AG04449 (cell line): ENCODE data around the gene HSPA2.
"Not testable (repeated sequence)": the region's sequence is repeated elsewhere in the genome, so short reads cannot be mapped to it uniquely, and the experiment has no call there.

Experiments
- CTCF ChIA-PET: fragments of 350-600 bp; formaldehyde crosslinking; extraction: SDS; loops from one replicate; lab custom pipeline; 2021; ENCODE audit warnings: antibody characterized with exemption; lab: Yijun Ruan, JAX
- POLR2A ChIA-PET: fragments of 400-600, 350-600 bp; formaldehyde crosslinking; extraction: SDS; loops from one replicate; lab custom pipeline; 2020; ENCODE audit warnings: antibody characterized with exemption, inconsistent platforms; lab: Yijun Ruan, JAX
- DNase-seq: peaks from one replicate; pipeline ENCODE4 v3.0.0-alpha.2; 2010; ENCODE audit warnings: low read depth, low spot score
- H3K4me3 ChIP-seq: 2 replicates; pipeline ENCODE4 v1.5.1; 2011; ENCODE audit warnings: low read depth, mild to moderate bottlenecking, control low read depth, low read length
- TF ChIP-seq, protein P1 (sequence below): IDR thresholded peaks from one replicate; pipeline ENCODE4 v1.5.1; 2011; ENCODE audit warnings: mild to moderate bottlenecking, moderate library complexity, low read length, control low read depth, inconsistent platforms; ENCODE audit not compliant: insufficient read depth; ENCODE audit errors: missing control alignments

Gene HSPA2

DNA sequence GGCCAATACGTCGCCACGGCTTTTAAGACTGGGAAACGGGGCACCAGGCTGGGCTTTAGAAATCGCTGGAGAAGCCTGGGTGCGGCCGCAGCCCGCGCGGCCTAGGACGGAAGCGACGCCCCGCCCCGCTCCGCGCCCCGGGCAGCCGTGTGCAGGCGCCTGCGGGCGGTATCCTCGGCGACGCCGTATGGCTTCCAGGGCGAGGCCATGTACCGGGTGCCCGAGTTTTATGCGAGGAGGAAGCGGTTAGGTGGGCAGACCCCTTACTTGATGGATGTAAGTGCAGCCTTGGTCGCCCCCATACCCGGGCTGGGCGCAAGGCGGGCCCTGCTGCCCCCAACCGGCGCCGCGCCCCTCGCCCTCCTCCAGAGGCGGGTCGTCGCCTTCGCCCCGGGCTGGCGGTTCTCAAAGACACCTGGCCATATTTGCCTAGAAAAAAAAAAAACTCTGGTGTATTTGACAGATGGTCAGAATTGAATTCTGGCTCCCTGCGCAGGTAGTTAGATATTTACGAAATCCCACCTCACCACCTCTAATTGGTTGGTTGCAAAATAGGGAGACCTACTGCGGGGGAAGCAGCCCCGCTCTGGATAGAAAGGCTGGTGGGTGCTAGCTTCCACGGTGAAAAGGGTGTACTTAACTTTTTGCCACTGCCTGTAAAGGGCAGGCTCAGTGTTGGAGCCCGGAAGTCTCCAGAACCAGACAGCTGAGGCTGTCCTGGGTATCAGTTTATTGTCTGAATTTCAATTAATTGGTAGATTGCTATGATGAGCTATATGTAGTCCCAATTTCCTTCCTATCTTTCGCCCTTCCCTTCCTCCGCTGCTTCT is 9.5 kb downstream of the HSPA2 start, which contains the start of gene PPP1R36:
Gene PPP1R36, plus strand, starts transcription at position 171 of the 830 bp plus-strand sequence. Its CDS starts 37 bp downstream, at position 208.
- POLR2A ChIA-PET = interaction anchor here (4.7 kb wide), 1 partner anchor 9 kb away, joined by 28 read pairs; the partner anchor contains the start of gene HSPA2
- TF ChIP-seq, protein P1, sequence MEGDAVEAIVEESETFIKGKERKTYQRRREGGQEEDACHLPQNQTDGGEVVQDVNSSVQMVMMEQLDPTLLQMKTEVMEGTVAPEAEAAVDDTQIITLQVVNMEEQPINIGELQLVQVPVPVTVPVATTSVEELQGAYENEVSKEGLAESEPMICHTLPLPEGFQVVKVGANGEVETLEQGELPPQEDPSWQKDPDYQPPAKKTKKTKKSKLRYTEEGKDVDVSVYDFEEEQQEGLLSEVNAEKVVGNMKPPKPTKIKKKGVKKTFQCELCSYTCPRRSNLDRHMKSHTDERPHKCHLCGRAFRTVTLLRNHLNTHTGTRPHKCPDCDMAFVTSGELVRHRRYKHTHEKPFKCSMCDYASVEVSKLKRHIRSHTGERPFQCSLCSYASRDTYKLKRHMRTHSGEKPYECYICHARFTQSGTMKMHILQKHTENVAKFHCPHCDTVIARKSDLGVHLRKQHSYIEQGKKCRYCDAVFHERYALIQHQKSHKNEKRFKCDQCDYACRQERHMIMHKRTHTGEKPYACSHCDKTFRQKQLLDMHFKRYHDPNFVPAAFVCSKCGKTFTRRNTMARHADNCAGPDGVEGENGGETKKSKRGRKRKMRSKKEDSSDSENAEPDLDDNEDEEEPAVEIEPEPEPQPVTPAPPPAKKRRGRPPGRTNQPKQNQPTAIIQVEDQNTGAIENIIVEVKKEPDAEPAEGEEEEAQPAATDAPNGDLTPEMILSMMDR = no peak
- peak within 1 kb of the TSS; percentile 29; the same call in 1 of the 2 replicates for H3K4me3 ChIP-seq
- DNase-seq = no peak
- CTCF ChIA-PET = interaction anchor here (0.8 to 2.1 kb wide), 6 partner anchors 10 to 93 kb away, joined by 3 to 10 read pairs (median 6); partner anchors contain the start of gene HSPA2

DNA sequence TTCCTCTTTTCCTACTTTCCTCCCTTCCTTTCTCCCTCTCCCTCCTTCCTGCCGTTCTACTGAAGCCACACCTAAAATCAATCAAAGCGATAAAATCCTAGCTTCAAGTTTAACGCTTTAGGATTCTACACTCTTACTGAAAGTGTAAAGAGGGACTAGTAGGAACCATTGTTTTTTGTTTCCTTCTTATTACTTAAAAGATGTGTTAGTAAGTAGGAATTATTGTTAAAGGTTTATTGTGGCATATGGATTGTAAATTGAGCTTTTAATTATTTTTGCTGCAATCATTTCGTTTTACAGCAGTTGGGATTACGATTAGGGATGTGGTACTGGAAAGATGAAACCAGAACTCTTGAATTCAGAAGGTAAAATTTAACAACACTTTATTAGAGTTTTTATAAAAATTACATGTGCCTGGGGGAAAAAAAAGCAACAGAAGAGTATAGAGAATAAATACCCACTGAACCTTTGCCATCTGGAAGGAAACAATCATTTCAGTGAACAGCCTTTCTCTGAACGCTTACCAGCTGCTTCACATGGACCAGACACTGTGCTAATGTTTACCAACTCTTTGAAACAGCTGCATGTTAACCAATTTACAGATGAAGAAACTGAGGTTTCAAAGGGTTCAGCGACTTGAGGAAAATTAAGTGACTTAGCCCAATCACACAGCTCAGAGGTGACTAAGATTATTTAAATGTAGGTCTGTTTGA is 10.2 kb downstream of the HSPA2 start:
- no peak for DNase-seq
- no peak overlapping the region for H3K4me3 ChIP-seq
- CTCF ChIA-PET = interaction anchor here (0.8 to 2.1 kb wide), 6 partner anchors 8 to 92 kb away, joined by 3 to 10 read pairs (median 6); partner anchors contain the start of gene HSPA2
- POLR2A ChIA-PET = interaction anchor here (4.7 kb wide), 1 partner anchor 10 kb away, joined by 28 read pairs; the partner anchor contains the start of gene HSPA2
- TF ChIP-seq, protein P1 = no peak

DNA sequence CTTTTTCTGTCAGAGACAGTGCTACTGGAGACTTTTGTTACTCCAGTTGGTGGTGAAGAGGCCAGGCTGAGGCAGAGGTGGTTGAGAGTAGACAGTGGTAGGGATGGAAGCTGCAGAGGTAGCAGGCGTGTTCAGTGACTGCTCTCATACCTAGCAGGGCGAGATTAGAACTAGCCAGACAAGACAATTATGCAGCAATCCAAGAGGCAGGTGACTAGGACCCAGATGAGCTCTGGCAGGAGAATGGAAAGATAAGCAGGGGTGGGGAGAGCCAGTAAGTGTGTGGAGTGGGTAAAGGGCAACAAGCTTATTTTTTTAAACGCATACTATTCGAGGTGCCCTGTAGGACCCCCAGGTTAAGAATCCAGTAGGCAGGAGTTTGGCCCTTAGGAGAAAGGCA is 14.0 kb downstream of the HSPA2 start:
- no peak overlapping the region for H3K4me3 ChIP-seq
- ChIA-PET CTCF (interaction anchor here (1.0 to 3.5 kb wide), 4 partner anchors 12 to 82 kb away, joined by 3 to 14 read pairs (median 7); partner anchors contain the start of gene HSPA2), POLR2A (interaction anchor here (1.9 kb wide), 1 partner anchor 14 kb away, joined by 7 read pairs; the partner anchor contains the start of gene HSPA2)
- no peak for DNase-seq
- TF ChIP-seq, protein P1 = no peak

DNA sequence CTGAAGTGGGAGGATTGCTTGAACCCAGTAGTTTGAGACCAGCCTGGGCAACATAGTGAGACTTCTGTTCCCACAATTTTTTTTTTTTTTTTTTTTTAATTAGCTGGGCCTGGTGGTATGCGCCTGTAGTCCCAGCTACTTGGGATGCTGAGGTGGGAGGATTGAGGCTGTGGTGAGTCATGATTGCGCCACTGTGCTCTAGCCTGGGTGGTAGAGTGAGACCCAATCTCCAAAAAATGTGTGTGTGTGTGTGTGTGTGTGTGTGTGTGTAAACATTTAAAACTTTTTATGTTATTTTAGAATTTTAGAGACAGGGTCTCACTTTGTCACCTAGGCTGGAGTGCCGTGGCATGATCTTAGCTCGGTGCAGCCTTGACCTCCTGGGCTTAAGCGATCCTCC is 16.0 kb downstream of the HSPA2 start:
- H3K4me3 ChIP-seq = no peak overlapping the region
- TF ChIP-seq, protein P1 = no peak
- ChIA-PET CTCF (interaction anchor here (0.6 to 1.0 kb wide), 2 partner anchors 12 to 13 kb away, joined by 3 to 4 read pairs; no protein-coding TSS in a partner anchor), POLR2A (interaction anchor here (0.6 to 1.0 kb wide), 2 partner anchors 16 to 198 kb away, joined by 3 to 4 read pairs; partner anchors contain the start of gene HSPA2)
- peak; percentile 53 for DNase-seq

DNA sequence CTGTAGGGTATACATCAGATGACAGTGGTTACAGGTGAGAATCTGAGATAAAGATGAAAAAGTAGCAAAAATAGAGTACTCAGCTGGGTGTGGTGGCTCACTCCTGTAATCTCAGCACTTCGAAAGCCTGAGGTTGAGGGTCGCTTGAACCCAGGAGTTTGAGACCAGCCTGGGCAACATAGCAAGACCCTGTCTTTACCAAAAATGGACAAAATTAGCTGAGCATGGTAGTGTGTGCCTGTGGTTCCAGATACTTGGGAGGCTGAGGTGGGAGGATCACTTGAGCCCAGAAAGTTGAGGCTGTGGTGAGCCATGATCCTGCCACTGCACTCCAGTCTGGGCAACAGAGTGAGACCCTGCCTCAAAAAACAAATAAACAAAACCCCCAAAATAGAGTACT is 17.7 kb downstream of the HSPA2 start:
- POLR2A ChIA-PET = interaction anchor here (2.1 kb wide), 1 partner anchor 18 kb away, joined by 10 read pairs; the partner anchor contains the start of gene HSPA2
- H3K4me3 ChIP-seq, DNase-seq, CTCF ChIA-PET: not testable (repeated sequence)

DNA sequence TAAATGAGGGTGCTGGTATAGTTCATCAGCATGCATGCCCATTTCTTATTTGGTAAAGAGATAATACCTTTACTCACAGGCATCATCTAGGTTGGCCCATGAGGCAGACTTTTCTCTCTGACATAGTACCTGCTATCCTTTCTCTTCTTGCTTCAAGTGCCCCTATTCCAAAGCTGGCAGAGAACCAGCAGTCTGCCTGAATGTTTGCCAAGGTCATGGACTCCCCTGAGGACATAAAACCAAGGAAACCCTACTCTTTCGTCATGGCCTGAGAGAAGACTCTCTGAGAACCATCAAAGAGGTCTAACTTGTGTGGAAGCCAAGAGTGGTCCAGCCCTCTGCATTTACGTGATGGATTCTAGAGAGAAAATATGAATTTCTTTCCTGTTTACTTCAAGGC is 21.1 kb downstream of the HSPA2 start:
- DNase-seq = no peak
- ChIA-PET POLR2A (interaction anchor here (1.5 kb wide), 1 partner anchor 21 kb away, joined by 5 read pairs; the partner anchor contains the start of gene HSPA2), CTCF (interaction anchor here (1.2 to 2.3 kb wide), 3 partner anchors 11 to 79 kb away, joined by 3 to 6 read pairs (median 3); partner anchors contain the start of gene HSPA2)

More for the DNA sequence above, 21.1 kb downstream of the HSPA2 start:
- H3K4me3 ChIP-seq = no peak overlapping the region
- TF ChIP-seq, protein P1 = no peak
